H1 (cell line): ENCODE data around the gene STOML2. TPM values are rescaled to one million over a fixed set of nuclear protein-coding genes. Genes with fewer than 3 reads are reported as not detected.

Experiments
- CTCF ChIA-PET: fragments of 300-600 bp; sonication (Branson Sonifier 250); formaldehyde crosslinking; loops from one replicate; lab custom pipeline; 2021; ENCODE audit not compliant: partially characterized antibody; lab: Charles Lee
- POLR2A ChIA-PET: fragments of 300-600 bp; sonication (Branson Sonifier 250); formaldehyde crosslinking; loops from one replicate; lab custom pipeline; 2021; ENCODE audit warnings: inconsistent platforms; ENCODE audit not compliant: partially characterized antibody; lab: Charles Lee
- DNase-seq, 2 experiments: peaks; one replicate each; pipeline versions ENCODE4 v3.0.0 to v3.0.0-alpha.2; 2010 to 2022; ENCODE audit warnings: low spot score in 2 of 2, low read depth in 1 of 2, mixed read lengths in 1 of 2
- FAIRE-seq: peaks from 2 replicates; lab custom pipeline; 2011; peaks lifted over from hg19 to GRCh38; lab: Jason Lieb, UNC
- H2AFZ ChIP-seq: 2 replicates; pipeline ENCODE4 v1.8.1; 2012; ENCODE audit warnings: low read length, inconsistent platforms
- H2AK5ac ChIP-seq: 2 replicates; pipeline ENCODE4 v1.6.1; 2013; ENCODE audit warnings: low read depth, low read length
- H2BK120ac ChIP-seq: replicated peaks from 2 replicates; pipeline ENCODE3; 2013; ENCODE audit warnings: low read depth, low read length, inconsistent platforms
- H2BK12ac ChIP-seq: 2 replicates; pipeline ENCODE4 v1.6.1; 2013; ENCODE audit warnings: low read depth, low read length
- H2BK15ac ChIP-seq: 2 replicates; pipeline ENCODE4 v1.6.1; 2013; ENCODE audit warnings: low read length
- H2BK20ac ChIP-seq: 2 replicates; pipeline ENCODE4 v1.6.1; 2013; ENCODE audit warnings: low read length
- H2BK5ac ChIP-seq: 2 replicates; pipeline ENCODE4 v1.6.1; 2013; ENCODE audit warnings: low read depth, low read length
- H3K14ac ChIP-seq: 2 replicates; pipeline ENCODE4 v1.6.1; 2013; ENCODE audit warnings: inconsistent platforms; ENCODE audit not compliant: insufficient read length
- H3K18ac ChIP-seq: 2 replicates; pipeline ENCODE4 v1.6.1; 2013; ENCODE audit warnings: low read length; ENCODE audit errors: extremely low read depth
- H3K23ac ChIP-seq: 2 replicates; pipeline ENCODE4 v1.6.1; 2013; ENCODE audit warnings: inconsistent platforms; ENCODE audit not compliant: insufficient read length
- H3K23me2 ChIP-seq: 2 replicates; pipeline ENCODE4 v1.6.1; 2013; ENCODE audit warnings: low read depth, low read length
- H3K27ac ChIP-seq: 2 replicates; pipeline ENCODE4 v1.6.1; 2011; ENCODE audit warnings: low read depth, low read length, inconsistent platforms
- H3K27me3 ChIP-seq, 4 experiments: replicated peaks in 1 of 4; 1 replicate in 1 of 4; 2 replicates in 3 of 4; pipeline versions ENCODE4 v1.6.1 to v1.8.1; 2011 to 2013; ENCODE audit warnings: low read length in 3 of 4, mild to moderate bottlenecking in 3 of 4, inconsistent platforms in 2 of 4, mixed read lengths in 2 of 4, moderate library complexity in 1 of 4; ENCODE audit not compliant: control insufficient read depth in 3 of 4, insufficient read depth in 3 of 4; ENCODE audit errors: extremely low read depth in 1 of 4
- H3K36me3 ChIP-seq, 4 experiments: 2 replicates each; pipeline versions ENCODE4 v1.6.1 to v1.8.1; 2011 to 2013; ENCODE audit warnings: mild to moderate bottlenecking in 4 of 4, low read length in 3 of 4, moderate library complexity in 2 of 4, control low read depth in 1 of 4, inconsistent platforms in 1 of 4; ENCODE audit not compliant: insufficient read depth in 4 of 4, control insufficient read depth in 2 of 4
- H3K4ac ChIP-seq: replicated peaks from 2 replicates; pipeline ENCODE3; 2013; ENCODE audit warnings: low read length, low read depth, mixed read lengths, inconsistent platforms; ENCODE audit not compliant: insufficient read length
- H3K4me1 ChIP-seq, 4 experiments: replicated peaks in 1 of 4; 1 replicate in 1 of 4; 2 replicates in 3 of 4; pipeline versions ENCODE4 v1.6.1 to v1.8.1; 2011 to 2013; ENCODE audit warnings: low read length in 3 of 4, inconsistent platforms in 2 of 4, mixed read lengths in 1 of 4; ENCODE audit not compliant: insufficient read depth in 4 of 4, control insufficient read depth in 3 of 4
- H3K4me2 ChIP-seq, 2 experiments: 2 replicates each; pipeline versions ENCODE4 v1.6.1 to v1.8.1; 2011 to 2013; ENCODE audit warnings: low read depth in 2 of 2, low read length in 2 of 2, control low read depth in 1 of 2, inconsistent platforms in 1 of 2, mild to moderate bottlenecking in 1 of 2; ENCODE audit not compliant: insufficient read depth in 1 of 2
- H3K4me3 ChIP-seq, 4 experiments: fragments of 200-600, 300-600 bp in 1 of 4; sonication (generic), shearing (Covaris generic), sonication (Bioruptor Twin) in 1 of 4; 2 replicates each; pipeline versions ENCODE4 v1.5.1 to v1.8.1; 2011 to 2016; ENCODE audit warnings: low read length in 4 of 4, low read depth in 3 of 4, control low read depth in 2 of 4, inconsistent platforms in 2 of 4, mild to moderate bottlenecking in 2 of 4, mixed read lengths in 1 of 4, moderate library complexity in 1 of 4; ENCODE audit not compliant: insufficient read depth in 2 of 4; ENCODE audit errors: extremely low read depth in 1 of 4
- H3K56ac ChIP-seq: replicated peaks from 2 replicates; pipeline ENCODE3; 2013; ENCODE audit warnings: low read depth, mild to moderate bottlenecking, mixed read lengths, low read length, inconsistent platforms; ENCODE audit not compliant: insufficient read length
- H3K79me1 ChIP-seq: 2 replicates; pipeline ENCODE4 v1.6.1; 2013; ENCODE audit warnings: low read depth, low read length, control low read depth
- H3K79me2 ChIP-seq, 2 experiments: 2 replicates each; pipeline versions ENCODE4 v1.6.1 to v1.8.1; 2012 to 2013; ENCODE audit warnings: low read length in 2 of 2, mild to moderate bottlenecking in 2 of 2, inconsistent platforms in 1 of 2; ENCODE audit not compliant: insufficient read depth in 2 of 2, control insufficient read depth in 1 of 2
- H3K9ac ChIP-seq, 4 experiments: replicated peaks in 1 of 4; 1 replicate in 1 of 4; 2 replicates in 3 of 4; pipeline versions ENCODE4 v1.6.1 to v1.8.1; 2011 to 2013; ENCODE audit warnings: low read depth in 3 of 4, low read length in 3 of 4, control low read depth in 2 of 4, mild to moderate bottlenecking in 2 of 4, moderate library complexity in 2 of 4, inconsistent platforms in 1 of 4; ENCODE audit errors: extremely low read depth in 1 of 4
- H3K9me3 ChIP-seq, 2 experiments: 2 replicates each; pipeline versions ENCODE4 v1.6.1 to v1.8.1; 2012 to 2013; ENCODE audit warnings: mild to moderate bottlenecking in 2 of 2, moderate library complexity in 2 of 2, control low read depth in 1 of 2, inconsistent platforms in 1 of 2, low read depth in 1 of 2, low read length in 1 of 2, mixed read lengths in 1 of 2; ENCODE audit not compliant: insufficient read depth in 2 of 2
- H4K20me1 ChIP-seq, 2 experiments: replicated peaks in 1 of 2; 2 replicates each; pipeline versions ENCODE3 to v1.8.1; 2011 to 2013; ENCODE audit warnings: inconsistent platforms in 2 of 2, low read length in 2 of 2, mild to moderate bottlenecking in 1 of 2; ENCODE audit not compliant: insufficient read depth in 2 of 2, control insufficient read depth in 1 of 2
- H4K5ac ChIP-seq: 2 replicates; pipeline ENCODE4 v1.6.1; 2013; ENCODE audit warnings: low read length, low read depth, mixed read lengths, inconsistent platforms; ENCODE audit not compliant: insufficient read length
- H4K8ac ChIP-seq: 2 replicates; pipeline ENCODE4 v1.8.0; 2013; ENCODE audit warnings: mild to moderate bottlenecking, moderate library complexity, low read length, inconsistent platforms; ENCODE audit not compliant: insufficient read depth; ENCODE audit errors: extremely low read depth
- H4K91ac ChIP-seq: replicated peaks from 2 replicates; pipeline ENCODE3; 2013; ENCODE audit warnings: low read length, mixed read lengths, inconsistent platforms; ENCODE audit not compliant: insufficient read length
- ATF3 ChIP-seq: IDR thresholded peaks from 2 replicates; pipeline ENCODE4 v1.6.1; 2011; ENCODE audit warnings: low read depth, mild to moderate bottlenecking, low read length; ENCODE audit not compliant: insufficient read depth
- CEBPB ChIP-seq: IDR thresholded peaks from 2 replicates; pipeline ENCODE4 v1.6.1; 2012; ENCODE audit warnings: low read depth, low read length
- CTCF ChIP-seq, 3 experiments: IDR thresholded peaks; 1 replicate in 2 of 3; 2 replicates in 1 of 3; pipeline versions ENCODE4 v1.5.1 to v1.6.1; 2011; ENCODE audit warnings: low read length in 3 of 3, mild to moderate bottlenecking in 3 of 3, inconsistent platforms in 2 of 3, low read depth in 1 of 3, moderate library complexity in 1 of 3; ENCODE audit not compliant: insufficient read depth in 1 of 3; ENCODE audit errors: control extremely low read depth in 1 of 3
- GABPA ChIP-seq: IDR thresholded peaks from 2 replicates; pipeline ENCODE4 v1.6.1; 2011; ENCODE audit warnings: mild to moderate bottlenecking, low read length, moderate library complexity, borderline replicate concordance; ENCODE audit not compliant: insufficient read depth
- JUND ChIP-seq: IDR thresholded peaks from 2 replicates; pipeline ENCODE4 v1.6.1; 2011; ENCODE audit warnings: mild to moderate bottlenecking, improper control_type of control experiment, low read length
- KDM5A ChIP-seq: fragments of 200-600 bp; IDR thresholded peaks from 2 replicates; pipeline ENCODE4 v1.7.1; 2012; ENCODE audit warnings: mild to moderate bottlenecking, low read length, inconsistent platforms, mixed read lengths
- RAD21 ChIP-seq, 2 experiments: IDR thresholded peaks in 1 of 2; conservative IDR thresholded peaks in 1 of 2; 2 replicates each; pipeline ENCODE4 v1.6.1; 2011; ENCODE audit warnings: low read depth in 2 of 2, low read length in 2 of 2, improper control_type of control experiment in 1 of 2, inconsistent platforms in 1 of 2, mild to moderate bottlenecking in 1 of 2, moderate library complexity in 1 of 2
- RBBP5 ChIP-seq: IDR thresholded peaks from 2 replicates; pipeline ENCODE4 v1.7.1; 2012; ENCODE audit warnings: low read depth, mild to moderate bottlenecking, inconsistent platforms, low read length, moderate library complexity, borderline replicate concordance
- TBP ChIP-seq: IDR thresholded peaks from 2 replicates; pipeline ENCODE4 v1.6.1; 2011; ENCODE audit warnings: low read depth, low read length, improper control_type of control experiment
- ZNF274 ChIP-seq: IDR thresholded peaks from 2 replicates; pipeline ENCODE4 v1.7.0; 2012; ENCODE audit warnings: low read length, borderline replicate concordance; ENCODE audit errors: extremely low read depth
- WGBS, 2 experiments: shearing (Covaris generic) in 1 of 2; methylation state at CpG; one replicate each; pipeline versions ENCODE4 v1.1.6 to v1.1.7; 2013 to 2015; ENCODE audit warnings: low lambda C conversion rate in 2 of 2, mixed read lengths in 2 of 2, inconsistent platforms in 1 of 2, low coverage in 1 of 2, missing lambda C conversion rate in 1 of 2; ENCODE audit not compliant: insufficient replicate concordance in 2 of 2, insufficient coverage in 1 of 2, insufficient read length in 1 of 2; ENCODE audit errors: extremely low coverage in 1 of 2, missing lambda C conversion rate in 1 of 2; 5-methylcytosine and 5-hydroxymethylcytosine counted together
- polyA plus RNA-seq, 7 experiments: library from polyadenylated mRNA; depleted of rRNA in 3 of 7; stranded (reverse) in 5 of 7; unstranded in 2 of 7; fragments of >200 nt in 5 of 7; fragments of 200-250 nt in 2 of 7; gene quantifications; 1 replicate in 5 of 7; 2 replicates in 1 of 7; 4 replicates in 1 of 7; pipeline versions ENCODE4 v1.2.1 to v1.2.3, GENCODE V29; 2011 to 2013; ENCODE audit warnings: missing spikeins in 2 of 7, mixed read lengths in 2 of 7
- total RNA-seq: library from RNA; stranded (reverse); fragmentation: NEBNext Ultra II Directional; extraction: Animal tissue kit (Norgen Biotek cat#: 25700); gene quantifications from 2 replicates; pipeline ENCODE4 v1.2.1, GENCODE V29; 2021

STOML2 gene
- total and polyA plus RNA-seq, 2 of the 8 experiments (the other 6 are each of a cell fraction or from before 2014, with no cell fraction given), result 203 to 256 TPM

GRCh38 chr9:35108461-35108860, 5.5 kb upstream of the STOML2 start:
- no peaks in the 10 kb centered on the region for H3K27me3 ChIP-seq
- no peak overlapping the region for H3K14ac ChIP-seq
- H3K9me3 ChIP-seq, result no peaks in the 10 kb centered on the region
- no peak overlapping the region for H2BK120ac ChIP-seq
- ChIA-PET POLR2A (interaction anchor here (1.6 to 10.3 kb wide), 2 partner anchors 8 to 36 kb away, joined by 7 to 151 read pairs; partner anchors contain the start of genes PIGO, STOML2 and VCP), CTCF (no interaction called here)
- no peaks in the 10 kb centered on the region; a peak in 1 of 4 replicates for H3K79me2 ChIP-seq
- H3K18ac ChIP-seq, result no peak overlapping the region
- no peak overlapping the region for H3K4ac ChIP-seq
- no peak overlapping the region for H3K23ac ChIP-seq
- no peak overlapping the region for H2BK12ac ChIP-seq
- H3K36me3 ChIP-seq, result peaks cover 0 to 5% (median 1%) of the 10 kb centered on the region in 4 experiments; a peak in 3 of 8 replicates
- H2BK15ac ChIP-seq, result no peak overlapping the region
- no peak overlapping the region for H3K4me2 ChIP-seq
- H3K79me1 ChIP-seq, result no peaks in the 10 kb centered on the region
- H3K56ac ChIP-seq, result no peak overlapping the region
- FAIRE-seq, result no peak
- 79% methylated on average over 6 of the region's 6 CpGs; no CpG with 5 or more reads in 1 of the 2 experiments for WGBS, 2 experiments
- H4K8ac ChIP-seq, result no peak overlapping the region
- peaks cover 7% of the 10 kb centered on the region; the same call in 1 of the 2 replicates for H3K23me2 ChIP-seq
- no peak overlapping the region for H2BK20ac ChIP-seq
- peaks cover 4 to 6% of the 10 kb centered on the region in 2 experiments for H4K20me1 ChIP-seq
- no peak overlapping the region for H4K5ac ChIP-seq
- H2AFZ ChIP-seq, result no peak overlapping the region
- no peak overlapping the region for H4K91ac ChIP-seq
- H3K4me1 ChIP-seq, result peaks cover 0 to 14% (median 5%) of the 10 kb centered on the region in 4 experiments; a peak in 6 of 7 replicates
- no peak overlapping the region for H2AK5ac ChIP-seq
- DNase-seq, result no peak
- H3K9ac ChIP-seq, result no peak overlapping the region
- H3K4me3 ChIP-seq, result no peak overlapping the region
- H2BK5ac ChIP-seq, result no peak overlapping the region
- H3K27ac ChIP-seq, result no peak overlapping the region
- TF ChIP-seq KDM5A (no peak), GABPA (no peak), TBP (no peak), RBBP5 (no peak), ATF3 (no peak), ZNF274 (no peak), CTCF (IDR thresholded peaks at IDR 0.05; ENCODE audit: control extremely low read depth in 1 of 3, insufficient read depth in 1 of 3, low read depth in 1 of 3, low read length in 3 of 3) (no peak), CEBPB (no peak), RAD21 (IDR thresholded peaks at IDR 0.05 in 1 of 2, conservative IDR thresholded peaks at IDR 0.05 in 1 of 2; ENCODE audit: low read depth in 2 of 2, low read length in 2 of 2) (no peak), JUND (no peak)
